MM.1S (cell line): ENCODE data around the gene CLEC7A.

Experiments
- DNase-seq: peaks from one replicate; pipeline ENCODE4 v3.0.0-alpha.2; 2015
- H2AFZ ChIP-seq: fragments of 300-600 bp; sonication (generic); 2 replicates; pipeline ENCODE4 v1.6.0; 2016; ENCODE audit warnings: antibody characterized with exemption, low read length
- H3F3A ChIP-seq: fragments of 300-600 bp; sonication (generic); 2 replicates; pipeline ENCODE4 v1.6.1; 2016; ENCODE audit warnings: mild to moderate bottlenecking, antibody characterized with exemption, low read length, moderate library complexity, mixed read lengths; ENCODE audit not compliant: insufficient read depth
- H3K27ac ChIP-seq: fragments of 300-600 bp; sonication (generic); 2 replicates; pipeline ENCODE4 v1.5.1; 2016; ENCODE audit warnings: mild to moderate bottlenecking, low read length
- H3K27me3 ChIP-seq: fragments of 300-600 bp; sonication (generic); replicated peaks from 2 replicates; pipeline ENCODE4 v1.6.0; 2016; ENCODE audit warnings: low read length; ENCODE audit not compliant: insufficient read depth
- H3K36me3 ChIP-seq: fragments of 300-600 bp; sonication (generic); replicated peaks from 2 replicates; pipeline ENCODE4 v1.6.1; 2016; ENCODE audit warnings: mild to moderate bottlenecking, low read length, mixed read lengths; ENCODE audit not compliant: insufficient read depth
- H3K4me1 ChIP-seq: fragments of 300-600 bp; sonication (generic); 2 replicates; pipeline ENCODE4 v1.6.1; 2016; ENCODE audit warnings: low read length, mixed read lengths
- H3K4me2 ChIP-seq: fragments of 300-600 bp; sonication (generic); 2 replicates; pipeline ENCODE4 v1.6.0; 2016; ENCODE audit warnings: low read depth, low read length
- H3K4me3 ChIP-seq: fragments of 300-600 bp; sonication (generic); 2 replicates; pipeline ENCODE4 v1.5.1; 2016; ENCODE audit warnings: low read length, mixed read lengths
- H3K79me2 ChIP-seq: fragments of 300-600 bp; sonication (generic); 2 replicates; pipeline ENCODE4 v1.6.1; 2016; ENCODE audit warnings: mixed run types, low read length, mixed read lengths
- H3K9ac ChIP-seq: fragments of 300-600 bp; sonication (generic); 2 replicates; pipeline ENCODE4 v1.6.1; 2016; ENCODE audit warnings: low read length, mixed read lengths
- H3K9me2 ChIP-seq: fragments of 300-600 bp; sonication (generic); replicated peaks from 2 replicates; pipeline ENCODE4 v1.6.1; 2016; ENCODE audit warnings: mild to moderate bottlenecking, low read length, mixed read lengths; ENCODE audit not compliant: insufficient read depth
- H3K9me3 ChIP-seq: fragments of 300-600 bp; sonication (generic); replicated peaks from 2 replicates; pipeline ENCODE4 v1.6.1; 2016; ENCODE audit warnings: mild to moderate bottlenecking, low read length, mixed read lengths; ENCODE audit not compliant: insufficient read depth
- H4K20me1 ChIP-seq: fragments of 300-600 bp; sonication (generic); 2 replicates; pipeline ENCODE4 v1.6.1; 2016; ENCODE audit warnings: mild to moderate bottlenecking, low read length, moderate library complexity, mixed read lengths; ENCODE audit not compliant: insufficient read depth
- CTCF ChIP-seq: fragments of 300-600 bp; sonication (generic); IDR thresholded peaks from 2 replicates; pipeline ENCODE4 v1.5.1; 2016; ENCODE audit warnings: antibody characterized with exemption, low read length, mixed read lengths
- EZH2 ChIP-seq: fragments of 300-600 bp; sonication (generic); optimal IDR thresholded peaks from 2 replicates; pipeline ENCODE3; 2017; ENCODE audit warnings: low read depth, mild to moderate bottlenecking, antibody characterized with exemption, low read length, mixed read lengths
- EZH2phosphoT487 ChIP-seq: fragments of 300-600 bp; sonication (generic); IDR thresholded peaks from 2 replicates; pipeline ENCODE4 v1.6.1; 2018; ENCODE audit warnings: antibody characterized with exemption, low read length

Gene CLEC7A

GRCh38 chr12:10086387-10086786 is 43.6 kb downstream of the CLEC7A start:
- H3K9me2 ChIP-seq: no peaks in the 10 kb centered on the region
- no peaks in the 10 kb centered on the region for H3K36me3 ChIP-seq
- TF ChIP-seq EZH2 (no peak), CTCF (no peak), EZH2phosphoT487 (no peak)
- H3F3A ChIP-seq: peaks cover 15% of the 10 kb centered on the region
- no peak for DNase-seq
- no peaks in the 10 kb centered on the region for H3K9me3 ChIP-seq
- no peaks in the 10 kb centered on the region for H3K79me2 ChIP-seq
- H3K4me2 ChIP-seq: no peak overlapping the region
- H3K4me1 ChIP-seq: peaks cover 43% of the 10 kb centered on the region
- no peak overlapping the region for H2AFZ ChIP-seq
- no peak overlapping the region for H3K4me3 ChIP-seq
- no peaks in the 10 kb centered on the region for H3K27me3 ChIP-seq
- H4K20me1 ChIP-seq: no peaks in the 10 kb centered on the region
- no peak overlapping the region for H3K9ac ChIP-seq
- no peak overlapping the region for H3K27ac ChIP-seq

GRCh38 chr12:10084733-10085132 is 45.3 kb downstream of the CLEC7A start:
- Histone ChIP-seq H3K9me3 (no peaks in the 10 kb centered on the region), H3K79me2 (no peaks in the 10 kb centered on the region), H3K27ac (peak overlapping the region; percentile 14; the same call in 1 of the 2 replicates), H3K9me2 (no peaks in the 10 kb centered on the region), H3K4me2 (no peak overlapping the region), H3K4me3 (no peak overlapping the region), H3K36me3 (no peaks in the 10 kb centered on the region), H4K20me1 (no peaks in the 10 kb centered on the region), H2AFZ (no peak overlapping the region), H3K4me1 (peaks cover 29% of the 10 kb centered on the region), H3F3A (peaks cover 4% of the 10 kb centered on the region; the same call in 1 of the 2 replicates), H3K27me3 (no peaks in the 10 kb centered on the region), H3K9ac (no peak overlapping the region)
- DNase-seq: peak; percentile 34
- TF ChIP-seq CTCF (no peak), EZH2 (no peak), EZH2phosphoT487 (no peak)

GRCh38 chr12:10082117-10082874 is 47.7 kb downstream of the CLEC7A start:
- TF ChIP-seq CTCF (no peak), EZH2phosphoT487 (no peak), EZH2 (no peak)
- Histone ChIP-seq H3F3A (no peaks in the 10 kb centered on the region; the same call in 1 of the 2 replicates), H3K36me3 (no peaks in the 10 kb centered on the region), H3K4me1 (peaks cover 20% of the 10 kb centered on the region), H4K20me1 (no peaks in the 10 kb centered on the region), H3K9me3 (no peaks in the 10 kb centered on the region), H3K9ac (no peak overlapping the region), H3K9me2 (no peaks in the 10 kb centered on the region), H2AFZ (peak overlapping the region; percentile 32; the same call in 1 of the 2 replicates), H3K4me2 (no peak overlapping the region), H3K4me3 (no peak overlapping the region), H3K27me3 (no peaks in the 10 kb centered on the region), H3K79me2 (no peaks in the 10 kb centered on the region), H3K27ac (no peak overlapping the region)
- peak; percentile 41 for DNase-seq
